SK-MEL-5 (cell line): ENCODE results near the gene SLC25A29. TPM values are rescaled to one million over a fixed set of nuclear protein-coding genes. Genes with fewer than 3 reads are reported as not detected.
"Not testable (repeated sequence)": the region's sequence is repeated elsewhere in the genome, so short reads cannot be mapped to it uniquely, and the experiment has no call there.

Experiments
- DNase-seq: peaks from one replicate; pipeline ENCODE4 v3.0.0-alpha.2; 2016; ENCODE audit warnings: low read depth, low spot score
- in situ Hi-C: cut with HindIII; loops from 2 replicates; pipeline ENCODE4 v1.10.0; 2016; ENCODE audit warnings: low sequenced_read_pairs, high pct_unique_total_duplicates, low pct_unique_long_range_greater_than_20kb
- total RNA-seq: library from RNA; depleted of rRNA; stranded (reverse); fragments of >200 nt; shearing (Covaris generic); gene quantifications from 2 replicates; pipeline ENCODE4 v1.2.3, GENCODE V29; 2014

SLC25A29 gene
- total RNA-seq, 1 experiment from 2014 or later, result 26.0 TPM

GRCh38 chr14:100289916-100290606 lies 16.2 kb downstream of the SLC25A29 start:
- DNase-seq, result no peak
- in situ Hi-C loops, result no loop called here

GRCh38 chr14:100288382-100289185 lies 17.7 kb downstream of the SLC25A29 start:
- in situ Hi-C loops, result no loop called here
- DNase-seq, result no peak

- DNase-seq, in situ Hi-C loops: not testable (repeated sequence)
Observed at GRCh38 chr14:100287998-100288295, 18.3 kb downstream of the SLC25A29 start.

GRCh38 chr14:100287202-100287997 lies 18.8 kb downstream of the SLC25A29 start:
- DNase-seq, result no peak
- in situ Hi-C loops, result no loop called here

GRCh38 chr14:100286484-100287191 lies 19.6 kb downstream of the SLC25A29 start:
- in situ Hi-C loops, result no loop called here
- DNase-seq, result no peak

GRCh38 chr14:100285913-100286400 lies 20.3 kb downstream of the SLC25A29 start:
- no peak for DNase-seq
- in situ Hi-C loops, result no loop called here

GRCh38 chr14:100285021-100285912 lies 21.0 kb downstream of the SLC25A29 start:
- in situ Hi-C loops, result no loop called here

GRCh38 chr14:100283984-100284881 lies 22.0 kb downstream of the SLC25A29 start:
- in situ Hi-C loops, result no loop called here
- DNase-seq, result no peak

More at GRCh38 chr14:100285021-100285912, 21.0 kb downstream of the SLC25A29 start:
- peak; percentile 52 for DNase-seq

- DNase-seq, in situ Hi-C loops: not testable (repeated sequence)
Observed at GRCh38 chr14:100283436-100283835, 22.8 kb downstream of the SLC25A29 start.

- in situ Hi-C loops, result no loop called here
- peak; percentile 47 for DNase-seq
Observed at GRCh38 chr14:100282766-100283419, 23.4 kb downstream of the SLC25A29 start.

- DNase-seq, result no peak
- in situ Hi-C loops, result no loop called here
Observed at GRCh38 chr14:100282083-100282350, 24.2 kb downstream of the SLC25A29 start.

GRCh38 chr14:100281286-100282082 lies 24.8 kb downstream of the SLC25A29 start:
- in situ Hi-C loops, result no loop called here
- DNase-seq, result no peak

GRCh38 chr14:100279563-100279962 lies 26.7 kb downstream of the SLC25A29 start:
- in situ Hi-C loops, result no loop called here
- DNase-seq, result no peak

GRCh38 chr14:100279133-100279532 lies 27.1 kb downstream of the SLC25A29 start:
- in situ Hi-C loops, result no loop called here
- DNase-seq, result no peak

- DNase-seq, result peak; percentile 72
Observed at GRCh38 chr14:100278702-100279101, 27.5 kb downstream of the SLC25A29 start.

More at GRCh38 chr14:100278702-100279101, 27.5 kb downstream of the SLC25A29 start:
- in situ Hi-C loops, result no loop called here
